ENCODE measurements around the gene HLF. TPM values are rescaled to one million over a fixed set of nuclear protein-coding genes. Genes with fewer than 3 reads are reported as not detected.

The HLF gene
- total and polyA plus RNA-seq, 2 experiments from 2014 or later = 0.28 TPM; not detected in 1

- Histone ChIP-seq H3K27me3 (ENCODE audit: insufficient read depth) (no peaks in the 10 kb centered on the region), H3K27ac (ENCODE audit: low read depth) (no peak overlapping the region), H3F3A (replicated peaks; ENCODE audit: low read depth) (no peaks in the 10 kb centered on the region), H2AFZ (no peak overlapping the region), H3K79me2 (replicated peaks; ENCODE audit: insufficient read depth) (no peaks in the 10 kb centered on the region), H3K4me1 (ENCODE audit: insufficient read depth) (no peaks in the 10 kb centered on the region), H4K20me1 (replicated peaks; ENCODE audit: insufficient read depth) (no peaks in the 10 kb centered on the region), H3K4me3 (no peak overlapping the region), H3K36me3 (ENCODE audit: insufficient read depth) (no peaks in the 10 kb centered on the region), H3K9me2 (ENCODE audit: insufficient read depth) (no peaks in the 10 kb centered on the region), H3K4me2 (no peak overlapping the region)
- H3K27me3 Mint-ChIP-seq (ENCODE audit: insufficient read depth, low read depth, poor library complexity) = peaks cover 1% of the 10 kb centered on the region
- H3K27ac Mint-ChIP-seq = no peak overlapping the region
- no peaks in the 10 kb centered on the region for H3K4me1 Mint-ChIP-seq
- DNase-seq (ENCODE audit: low spot score) (no peak), ATAC-seq (no peak)
- H3K9me3 Mint-ChIP-seq = no peaks in the 10 kb centered on the region
- H3K4me3 Mint-ChIP-seq = no peak overlapping the region
- TF ChIP-seq ETS1 (IDR thresholded peaks at IDR 0.05) (no peak), CTCF (conservative IDR thresholded peaks at IDR 0.05; ENCODE audit: low read depth in 2 of 2) (no peak), ZNF462 (CRISPR knock-in tag; IDR thresholded peaks at IDR 0.05) (no peak), POLR2AphosphoS5 (IDR thresholded peaks at IDR 0.05; ENCODE audit: low read depth) (no peak), ZNF114 (CRISPR knock-in tag; IDR thresholded peaks at IDR 0.05) (no peak)
- H3K36me3 Mint-ChIP-seq (ENCODE audit: low read depth) = no peaks in the 10 kb centered on the region
These were observed 41.2 kb upstream of the HLF start for GRCh38 chr17:55223524-55223923.

Data from GM23338 (cell line).